ENCODE results near the gene NPAS3. TPM values are rescaled to one million over a fixed set of nuclear protein-coding genes. Genes with fewer than 3 reads are reported as not detected.

The NPAS3 gene
- total RNA-seq, 3 donors from 2014 or later: 0.96 to 4.0 (median 2.0) TPM

DNA sequence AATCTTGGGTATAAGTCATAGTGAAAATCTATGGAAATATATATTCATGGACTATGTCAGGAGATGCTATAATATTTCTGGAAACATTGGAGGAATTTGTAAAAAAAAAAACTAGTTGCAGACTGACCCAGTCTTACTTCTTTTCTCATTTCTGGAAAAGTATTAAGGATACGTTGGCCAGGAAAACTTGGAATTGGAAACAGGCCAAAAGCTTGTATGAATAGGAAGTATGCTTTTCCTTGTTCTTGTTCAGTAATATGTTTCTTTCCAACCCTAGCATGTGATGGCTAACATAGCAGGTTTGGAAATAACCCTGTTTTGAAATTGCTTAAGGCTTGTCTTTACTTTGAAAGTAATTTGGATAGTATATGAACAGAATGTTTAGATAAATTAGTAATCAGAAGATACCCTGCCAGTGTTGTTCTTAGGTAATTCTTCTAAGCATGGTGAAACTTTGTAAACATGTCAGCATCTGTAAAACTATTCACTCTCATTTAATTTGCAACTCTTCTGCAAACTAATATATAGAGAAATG lies 316.2 kb downstream of the NPAS3 start:
- Histone ChIP-seq H3K36me3 (no peaks in the 10 kb centered on the region), H3K9me3 (no peaks in the 10 kb centered on the region), H3K4me1 (peaks cover 0 to 5% of the 10 kb centered on the region in 2 donors), H3K4me3 (no peak overlapping the region), H3K27ac (no peak overlapping the region), H3K27me3 (no peaks in the 10 kb centered on the region)
- DNase-seq (ENCODE audit: low spot score in 2 of 2): no peak
- intact Hi-C loops (cut with DNase I; ENCODE audit: low total_unique reads): no loop called here
- TF ChIP-seq POLR2A (IDR thresholded peaks at IDR 0.05): no peak

GRCh38 chr14:33257796-33258195 lies 319.1 kb downstream of the NPAS3 start:
- Histone ChIP-seq H3K27ac (no peak overlapping the region), H3K36me3 (no peaks in the 10 kb centered on the region), H3K4me1 (peaks cover 0 to 5% of the 10 kb centered on the region in 2 donors), H3K9me3 (no peaks in the 10 kb centered on the region), H3K27me3 (no peaks in the 10 kb centered on the region), H3K4me3 (no peak overlapping the region)
- no peak for TF ChIP-seq POLR2AphosphoS5 (IDR thresholded peaks at IDR 0.05)
- no peak for TF ChIP-seq POLR2A (IDR thresholded peaks at IDR 0.05)
- no peak for TF ChIP-seq CTCF (IDR thresholded peaks at IDR 0.05)
- intact Hi-C loops (cut with DNase I; ENCODE audit: low total_unique reads): no loop called here
- DNase-seq (ENCODE audit: low spot score in 2 of 2): no peak

DNA sequence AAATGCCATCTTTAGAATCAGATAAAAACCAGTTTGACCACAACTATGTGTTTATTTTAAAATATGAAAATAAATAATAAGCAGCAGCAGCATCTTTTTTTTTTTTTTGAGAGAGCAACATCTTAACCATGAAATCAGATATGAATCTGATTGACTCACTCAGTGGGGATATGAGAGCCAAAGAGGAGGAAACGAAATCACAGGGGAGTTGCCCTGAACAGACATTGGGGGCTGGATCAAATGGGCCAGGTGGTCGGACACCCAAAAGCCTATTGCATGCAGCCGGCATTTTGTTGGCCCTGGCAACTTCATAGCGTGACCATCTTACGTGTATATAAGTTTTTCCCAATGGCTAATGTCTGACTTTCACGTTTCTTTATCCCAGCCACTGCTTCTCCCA lies 321.1 kb downstream of the NPAS3 start:
- no peak overlapping the region for H3K4me3 ChIP-seq
- no peaks in the 10 kb centered on the region for H3K27me3 ChIP-seq
- no peak overlapping the region for H3K27ac ChIP-seq
- H3K4me1 ChIP-seq: peaks cover 0 to 2% of the 10 kb centered on the region in 2 donors
- no peaks in the 10 kb centered on the region for H3K9me3 ChIP-seq
- intact Hi-C loops (cut with DNase I; ENCODE audit: low total_unique reads): no loop called here
- TF ChIP-seq POLR2A (IDR thresholded peaks at IDR 0.05) (no peak), CTCF (IDR thresholded peaks at IDR 0.05) (no peak), POLR2AphosphoS5 (IDR thresholded peaks at IDR 0.05) (no peak)
- no peaks in the 10 kb centered on the region for H3K36me3 ChIP-seq
- DNase-seq (ENCODE audit: low spot score in 2 of 2): no peak

GRCh38 chr14:33271216-33271615 lies 332.5 kb downstream of the NPAS3 start:
- DNase-seq (ENCODE audit: low spot score in 2 of 2): no peak
- Histone ChIP-seq H3K4me1 (no peaks in the 10 kb centered on the region), H3K36me3 (no peaks in the 10 kb centered on the region), H3K4me3 (no peak overlapping the region), H3K9me3 (no peaks in the 10 kb centered on the region), H3K27me3 (no peaks in the 10 kb centered on the region), H3K27ac (no peak overlapping the region)
- intact Hi-C loops (cut with DNase I; ENCODE audit: low total_unique reads): no loop called here
- TF ChIP-seq POLR2A (IDR thresholded peaks at IDR 0.05): no peak
- TF ChIP-seq POLR2AphosphoS5 (IDR thresholded peaks at IDR 0.05): no peak
- no peak for TF ChIP-seq CTCF (IDR thresholded peaks at IDR 0.05)

DNA sequence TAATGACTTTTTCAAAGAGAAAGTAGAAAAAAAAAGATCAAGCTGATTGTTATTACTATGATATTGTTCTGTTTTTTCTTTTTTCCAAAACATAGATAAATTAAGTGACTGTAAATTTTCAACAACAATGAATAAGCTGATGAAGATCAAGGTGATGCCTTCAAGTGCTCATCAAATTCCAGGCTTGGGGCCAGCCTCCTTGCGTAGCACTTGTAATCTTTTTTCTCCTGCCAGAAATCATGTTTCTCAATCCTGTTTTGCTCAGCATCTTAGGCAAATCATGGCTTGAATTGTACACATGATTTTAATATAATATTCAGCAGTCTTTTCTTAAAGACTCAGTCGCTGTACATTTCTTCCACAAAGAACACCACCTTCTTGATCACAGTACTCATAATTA lies 333.2 kb downstream of the NPAS3 start:
- Histone ChIP-seq H3K4me1 (no peaks in the 10 kb centered on the region), H3K4me3 (no peak overlapping the region), H3K9me3 (no peaks in the 10 kb centered on the region), H3K27ac (no peak overlapping the region), H3K36me3 (no peaks in the 10 kb centered on the region), H3K27me3 (no peaks in the 10 kb centered on the region)
- intact Hi-C loops (cut with DNase I; ENCODE audit: low total_unique reads): no loop called here
- DNase-seq (ENCODE audit: low spot score in 2 of 2): no peak
- TF ChIP-seq POLR2AphosphoS5 (IDR thresholded peaks at IDR 0.05) (no peak), POLR2A (IDR thresholded peaks at IDR 0.05) (no peak), CTCF (IDR thresholded peaks at IDR 0.05) (no peak)

DNA sequence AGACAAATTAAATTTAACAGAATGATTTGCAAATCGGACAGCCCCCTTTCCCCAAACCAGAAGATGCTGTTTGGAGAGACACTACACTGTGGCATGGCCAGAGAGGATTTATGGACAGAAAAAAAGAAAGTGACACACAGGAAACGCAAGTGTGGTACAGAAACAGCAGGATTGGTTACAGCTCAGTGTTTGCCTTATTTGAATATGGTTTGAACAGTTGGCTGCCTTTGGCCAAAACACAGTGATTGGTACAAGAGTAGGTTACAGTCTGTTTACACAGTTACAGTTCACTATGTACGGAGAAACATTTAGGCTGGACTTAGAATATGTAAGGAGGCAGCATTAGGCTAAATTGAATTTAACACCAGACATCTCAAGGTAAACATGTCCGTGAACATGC lies 335.3 kb downstream of the NPAS3 start:
- Histone ChIP-seq H3K27ac (no peak overlapping the region), H3K27me3 (no peaks in the 10 kb centered on the region), H3K9me3 (no peaks in the 10 kb centered on the region), H3K36me3 (no peaks in the 10 kb centered on the region), H3K4me3 (no peak overlapping the region), H3K4me1 (no peaks in the 10 kb centered on the region)
- no peak for DNase-seq (ENCODE audit: low spot score in 2 of 2)
- TF ChIP-seq POLR2AphosphoS5 (IDR thresholded peaks at IDR 0.05) (no peak), CTCF (IDR thresholded peaks at IDR 0.05) (no peak), POLR2A (IDR thresholded peaks at IDR 0.05) (no peak)
- intact Hi-C loops (cut with DNase I; ENCODE audit: low total_unique reads): no loop called here

Measured in breast epithelium (tissue), 4 donors.